ENCODE results near the gene GMCL2. TPM values are rescaled to one million over a fixed set of nuclear protein-coding genes. Genes with fewer than 3 reads are reported as not detected.

Gene GMCL2
- total RNA-seq, 1 experiment from 2014 or later = not detected

GRCh38 chr5:178180141-178180863, 6.9 kb downstream of the GMCL2 start (continued):
- TF ChIP-seq E2F4 (CRISPR knock-in tag; IDR thresholded peaks at IDR 0.05; ENCODE audit: borderline replicate concordance, low read depth) (no peak), NFATC4 (CRISPR knock-in tag; IDR thresholded peaks at IDR 0.05) (no peak), ELF4 (CRISPR knock-in tag; IDR thresholded peaks at IDR 0.05; ENCODE audit: low read depth) (no peak), CBFB (CRISPR knock-in tag; IDR thresholded peaks at IDR 0.05; ENCODE audit: low read depth) (no peak), ZNF121 (CRISPR knock-in tag; IDR thresholded peaks at IDR 0.05) (no peak), ZMAT4 (CRISPR knock-in tag; IDR thresholded peaks at IDR 0.05) (no peak), GABPB1 (CRISPR knock-in tag; IDR thresholded peaks at IDR 0.05) (no peak), SOX15 (CRISPR knock-in tag; IDR thresholded peaks at IDR 0.05) (no peak), HMGA2 (CRISPR knock-in tag; IDR thresholded peaks at IDR 0.05) (no peak), RELA (CRISPR knock-in tag; IDR thresholded peaks at IDR 0.05; ENCODE audit: borderline replicate concordance) (no peak), EMX1 (CRISPR knock-in tag; IDR thresholded peaks at IDR 0.05) (no peak), NR3C1 (CRISPR knock-in tag; conservative IDR thresholded peaks at IDR 0.05; ENCODE audit: low read depth) (no peak), USF1 (CRISPR knock-in tag; IDR thresholded peaks at IDR 0.05) (peak; percentile 55; the same call in 1 of the 2 replicates), ZSCAN18 (CRISPR knock-in tag; IDR thresholded peaks at IDR 0.05) (no peak), NR1H2 (CRISPR knock-in tag; IDR thresholded peaks at IDR 0.05) (no peak), MXD4 (CRISPR knock-in tag; IDR thresholded peaks at IDR 0.05; ENCODE audit: borderline replicate concordance) (no peak), ZNF532 (CRISPR knock-in tag; IDR thresholded peaks at IDR 0.05; ENCODE audit: borderline replicate concordance) (no peak), ZBTB21 (CRISPR knock-in tag; IDR thresholded peaks at IDR 0.05; ENCODE audit: borderline replicate concordance) (peak; percentile 73; the same call in 1 of the 2 replicates)

- DNase-seq (ENCODE audit: low spot score) (peak; percentile 43), ATAC-seq (peak; percentile 11)
- Mint-ChIP-seq H3K4me1 (peaks cover 46% of the 10 kb centered on the region), H3K4me3 (no peak overlapping the region), H3K27ac (peak overlapping the region; percentile 60; the same call in 1 of the 2 replicates), H3K9me3 (peaks cover 3% of the 10 kb centered on the region; the same call in 1 of the 2 replicates), H3K36me3 (peaks cover 2% of the 10 kb centered on the region; the same call in 1 of the 2 replicates), H3K27me3 (ENCODE audit: low read depth) (no peaks in the 10 kb centered on the region; the same call in 1 of the 2 replicates)
- ChIA-PET CTCF (interaction anchor here (0.5 to 1.9 kb wide), 17 partner anchors 8 to 753 kb away, joined by 3 to 10 read pairs (median 5); partner anchors contain the start of genes HNRNPAB, NHP2 and PHYKPL), POLR2A (interaction anchor here (1.0 kb wide), 2 partner anchors 15 to 26 kb away, joined by 3 read pairs; partner anchors contain the start of gene HNRNPAB)
- TF ChIP-seq ELF4 (CRISPR knock-in tag; IDR thresholded peaks at IDR 0.05; ENCODE audit: low read depth) (no peak), USF2 (CRISPR knock-in tag; IDR thresholded peaks at IDR 0.05) (no peak), CDX4 (CRISPR knock-in tag; IDR thresholded peaks at IDR 0.05; ENCODE audit: borderline replicate concordance) (no peak), GTF2I (CRISPR knock-in tag; conservative IDR thresholded peaks at IDR 0.05) (no peak), MAX (CRISPR knock-in tag; IDR thresholded peaks at IDR 0.05) (0 out of 2 replicates have a peak, but pooled peaks have one; percentile 30), ZNF121 (CRISPR knock-in tag; IDR thresholded peaks at IDR 0.05) (no peak), ATF1 (CRISPR knock-in tag; IDR thresholded peaks at IDR 0.05) (no peak), FOXP1 (CRISPR knock-in tag; IDR thresholded peaks at IDR 0.05; ENCODE audit: borderline replicate concordance) (0 out of 2 replicates have a peak, but pooled peaks have one; percentile 19)
These were observed 9.6 kb downstream of the GMCL2 start for GRCh38 chr5:178177569-178177968.

Data from WTC11 (cell line).